Endothelial cell of umbilical vein (primary cell): Measurements from ENCODE around the gene ANKRD39.

Experiments
- EZH2 ChIP-seq: IDR thresholded peaks from 2 replicates; pipeline ENCODE4 v1.6.1; 2012; ENCODE audit warnings: borderline replicate concordance, low read depth, mild to moderate bottlenecking, moderate library complexity, low read length, inconsistent platforms; ENCODE audit not compliant: severe bottlenecking
- FOS ChIP-seq: IDR thresholded peaks from 2 replicates; pipeline ENCODE4 v1.6.1; 2011; ENCODE audit warnings: mild to moderate bottlenecking, low read length, moderate library complexity, borderline replicate concordance; ENCODE audit not compliant: insufficient read depth
- JUN ChIP-seq: IDR thresholded peaks from 2 replicates; pipeline ENCODE4 v1.6.1; 2011; ENCODE audit warnings: borderline replicate concordance, low read depth; ENCODE audit not compliant: insufficient read length, insufficient read depth
- POLR2A ChIP-seq: IDR thresholded peaks from 2 replicates; pipeline ENCODE4 v1.6.1; 2012; ENCODE audit warnings: low read depth, mild to moderate bottlenecking, control low read depth, low read length
- POLR2AphosphoS5 ChIP-seq: IDR thresholded peaks from 2 replicates; pipeline ENCODE4 v1.6.1; 2012; ENCODE audit warnings: low read depth, mild to moderate bottlenecking, control low read depth, low read length, moderate library complexity; ENCODE audit not compliant: insufficient read depth
- TF ChIP-seq, protein P1 (sequence below): IDR thresholded peaks from 2 replicates; pipeline ENCODE4 v1.6.1; 2011; ENCODE audit not compliant: insufficient read depth, insufficient read length
- TF ChIP-seq, protein P2 (sequence below), 2 donors: IDR thresholded peaks; 1 replicate in 1 of 2; 2 replicates in 1 of 2; pipeline ENCODE4 v1.5.1; 2011; ENCODE audit warnings: low read length in 2 of 2, mild to moderate bottlenecking in 2 of 2, moderate library complexity in 2 of 2, control low read depth in 1 of 2, inconsistent platforms in 1 of 2, low read depth in 1 of 2; ENCODE audit not compliant: insufficient read depth in 1 of 2; ENCODE audit errors: extremely low read depth in 1 of 2

GRCh38 chr2:96830044-96830562 is 27.7 kb downstream of the ANKRD39 start:
- TF ChIP-seq, protein P1, sequence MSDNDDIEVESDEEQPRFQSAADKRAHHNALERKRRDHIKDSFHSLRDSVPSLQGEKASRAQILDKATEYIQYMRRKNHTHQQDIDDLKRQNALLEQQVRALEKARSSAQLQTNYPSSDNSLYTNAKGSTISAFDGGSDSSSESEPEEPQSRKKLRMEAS = no peak
- TF ChIP-seq, protein P2, sequence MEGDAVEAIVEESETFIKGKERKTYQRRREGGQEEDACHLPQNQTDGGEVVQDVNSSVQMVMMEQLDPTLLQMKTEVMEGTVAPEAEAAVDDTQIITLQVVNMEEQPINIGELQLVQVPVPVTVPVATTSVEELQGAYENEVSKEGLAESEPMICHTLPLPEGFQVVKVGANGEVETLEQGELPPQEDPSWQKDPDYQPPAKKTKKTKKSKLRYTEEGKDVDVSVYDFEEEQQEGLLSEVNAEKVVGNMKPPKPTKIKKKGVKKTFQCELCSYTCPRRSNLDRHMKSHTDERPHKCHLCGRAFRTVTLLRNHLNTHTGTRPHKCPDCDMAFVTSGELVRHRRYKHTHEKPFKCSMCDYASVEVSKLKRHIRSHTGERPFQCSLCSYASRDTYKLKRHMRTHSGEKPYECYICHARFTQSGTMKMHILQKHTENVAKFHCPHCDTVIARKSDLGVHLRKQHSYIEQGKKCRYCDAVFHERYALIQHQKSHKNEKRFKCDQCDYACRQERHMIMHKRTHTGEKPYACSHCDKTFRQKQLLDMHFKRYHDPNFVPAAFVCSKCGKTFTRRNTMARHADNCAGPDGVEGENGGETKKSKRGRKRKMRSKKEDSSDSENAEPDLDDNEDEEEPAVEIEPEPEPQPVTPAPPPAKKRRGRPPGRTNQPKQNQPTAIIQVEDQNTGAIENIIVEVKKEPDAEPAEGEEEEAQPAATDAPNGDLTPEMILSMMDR (IDR thresholded peaks at IDR 0.05; ENCODE audit: extremely low read depth in 1 of 2, insufficient read depth in 1 of 2, low read depth in 1 of 2, low read length in 2 of 2) = no peak
- TF ChIP-seq EZH2 (no peak), POLR2A (no peak), POLR2AphosphoS5 (no peak), FOS (no peak), JUN (no peak)
